ENCODE results near the gene ERC1.

GRCh38 chr12:1422604-1423315 is 431.7 kb downstream of the ERC1 start:
- TF ChIP-seq POLR2A (IDR thresholded peaks at IDR 0.05; ENCODE audit: low read depth, low read length) (no peak), CTCF (IDR thresholded peaks at IDR 0.05; ENCODE audit: extremely low read depth in 1 of 2, insufficient read depth in 1 of 2, low read depth in 1 of 2, low read length in 2 of 2) (no peak), POLR2AphosphoS5 (IDR thresholded peaks at IDR 0.05; ENCODE audit: insufficient read depth, low read depth, low read length) (no peak), FOS (IDR thresholded peaks at IDR 0.05; ENCODE audit: borderline replicate concordance, insufficient read depth, low read length) (no peak), MAX (IDR thresholded peaks at IDR 0.05; ENCODE audit: insufficient read depth, insufficient read length) (no peak), EZH2 (IDR thresholded peaks at IDR 0.05; ENCODE audit: borderline replicate concordance, low read depth, low read length, severe bottlenecking) (no peak), GATA2 (IDR thresholded peaks at IDR 0.05; ENCODE audit: insufficient read depth, insufficient read length, low read depth, low read length) (no peak)
